C4-2B (cell line): ENCODE results near the gene SH3GL3.

Source experiments
- CTCF ChIP-seq: fragments of 450-650 bp; conservative IDR thresholded peaks from 2 replicates; pipeline ENCODE4 v1.5.1; 2017; ENCODE audit warnings: mild to moderate bottlenecking
- ZFX ChIP-seq: fragments of 450-650 bp; IDR thresholded peaks from 2 replicates; pipeline ENCODE4 v1.6.1; 2017

- TF ChIP-seq CTCF (no peak), ZFX (no peak)
Observed at GRCh38 chr15:83489690-83490089, 42.5 kb downstream of the SH3GL3 start.
